HL-60/S4 (cell line): Measurements from ENCODE around the gene NECTIN1.

Experiments
- in situ Hi-C: fragments of 300-500 bp; cut with MboI; formaldehyde crosslinking; loops from 2 replicates; pipeline ENCODE4 v1.14.3; 2022; ENCODE audit warnings: low sequenced_read_pairs

Gene NECTIN1

GRCh38 chr11:119714189-119714588 lies 14.8 kb downstream of the NECTIN1 start:
- in situ Hi-C loops, result no loop called here

GRCh38 chr11:119713359-119714040 lies 15.5 kb downstream of the NECTIN1 start:
- in situ Hi-C loops, result no loop called here

- in situ Hi-C loops, result no loop called here
These were observed 16.3 kb downstream of the NECTIN1 start for GRCh38 chr11:119712459-119713358.

- in situ Hi-C loops, result no loop called here
These were observed 17.0 kb downstream of the NECTIN1 start for GRCh38 chr11:119712006-119712405.

- in situ Hi-C loops, result no loop called here
These were observed 17.5 kb downstream of the NECTIN1 start for GRCh38 chr11:119711476-119711875.

GRCh38 chr11:119710417-119710816 lies 18.6 kb downstream of the NECTIN1 start:
- in situ Hi-C loops, result no loop called here

GRCh38 chr11:119709638-119710346 lies 19.2 kb downstream of the NECTIN1 start:
- in situ Hi-C loops, result no loop called here

GRCh38 chr11:119709171-119709570 lies 19.8 kb downstream of the NECTIN1 start:
- in situ Hi-C loops, result no loop called here

- in situ Hi-C loops, result no loop called here
These were observed 20.6 kb downstream of the NECTIN1 start for GRCh38 chr11:119708384-119708783.

GRCh38 chr11:119706887-119707286 lies 22.1 kb downstream of the NECTIN1 start:
- in situ Hi-C loops, result no loop called here

- in situ Hi-C loops, result no loop called here
These were observed 23.0 kb downstream of the NECTIN1 start for GRCh38 chr11:119706029-119706428.

GRCh38 chr11:119705362-119705761 lies 23.6 kb downstream of the NECTIN1 start:
- in situ Hi-C loops, result no loop called here

GRCh38 chr11:119704849-119705248 lies 24.2 kb downstream of the NECTIN1 start:
- in situ Hi-C loops, result no loop called here

GRCh38 chr11:119701591-119702549 lies 27.1 kb downstream of the NECTIN1 start:
- in situ Hi-C loops, result no loop called here

- in situ Hi-C loops, result no loop called here
These were observed 28.3 kb downstream of the NECTIN1 start for GRCh38 chr11:119700536-119701346.

GRCh38 chr11:119700030-119700429 lies 29.0 kb downstream of the NECTIN1 start:
- in situ Hi-C loops, result no loop called here

- in situ Hi-C loops, result no loop called here
These were observed 29.8 kb downstream of the NECTIN1 start for GRCh38 chr11:119699227-119699626.

GRCh38 chr11:119697882-119698281 lies 31.1 kb downstream of the NECTIN1 start:
- in situ Hi-C loops, result no loop called here

- in situ Hi-C loops, result no loop called here
These were observed 31.6 kb downstream of the NECTIN1 start for GRCh38 chr11:119697445-119697844.
